Effector memory CD8-positive, alpha-beta T cell (primary cell): ENCODE data around the gene SYN1.

Experiments
- ATAC-seq: fragments of 150-1000 bp; cut with Tn5 transposase; replicated peaks from 2 replicates; pipeline ENCODE4 v1.10.0; 2021; ENCODE audit warnings: mild to moderate bottlenecking, moderate library complexity
- DNase-seq, 3 experiments: peaks; one replicate each; pipeline ENCODE4 v3.0.0; 2021
- H3K27ac Mint-ChIP-seq, 2 donors: one replicate each; pipeline ENCODE4 v1.8.0; 2022; ENCODE audit warnings: mild to moderate bottlenecking in 2 of 2, mixed read lengths in 2 of 2, moderate library complexity in 2 of 2
- H3K27me3 Mint-ChIP-seq, 2 donors: one replicate each; pipeline ENCODE4 v1.8.0; 2022; ENCODE audit warnings: mixed read lengths in 2 of 2
- H3K36me3 Mint-ChIP-seq: one replicate; pipeline ENCODE4 v1.8.0; 2022; ENCODE audit warnings: mild to moderate bottlenecking, moderate library complexity, mixed read lengths; ENCODE audit not compliant: insufficient read depth
- H3K4me1 Mint-ChIP-seq, 2 donors: one replicate each; pipeline ENCODE4 v1.8.0; 2022; ENCODE audit warnings: low read depth in 2 of 2, mixed read lengths in 2 of 2
- H3K4me3 Mint-ChIP-seq, 2 donors: one replicate each; pipeline ENCODE4 v1.8.0; 2022; ENCODE audit warnings: mild to moderate bottlenecking in 2 of 2, mixed read lengths in 2 of 2, moderate library complexity in 2 of 2
- H3K9me3 Mint-ChIP-seq, 2 donors: one replicate each; pipeline ENCODE4 v1.8.0; 2022; ENCODE audit warnings: mixed read lengths in 2 of 2

SYN1 gene

GRCh38 chrX:47583240-47583861 is 36.3 kb downstream of the SYN1 start:
- no peaks in the 10 kb centered on the region for H3K9me3 Mint-ChIP-seq
- DNase-seq (no peak), ATAC-seq (no peak)
- H3K4me1 Mint-ChIP-seq: peaks cover 23 to 29% of the 10 kb centered on the region in 2 donors
- H3K4me3 Mint-ChIP-seq: peak overlapping the region; percentile 58 to 70
- H3K36me3 Mint-ChIP-seq: peaks cover 11% of the 10 kb centered on the region
- H3K27ac Mint-ChIP-seq: peak overlapping the region; percentile 57 to 83
- H3K27me3 Mint-ChIP-seq: no peaks in the 10 kb centered on the region

DNA sequence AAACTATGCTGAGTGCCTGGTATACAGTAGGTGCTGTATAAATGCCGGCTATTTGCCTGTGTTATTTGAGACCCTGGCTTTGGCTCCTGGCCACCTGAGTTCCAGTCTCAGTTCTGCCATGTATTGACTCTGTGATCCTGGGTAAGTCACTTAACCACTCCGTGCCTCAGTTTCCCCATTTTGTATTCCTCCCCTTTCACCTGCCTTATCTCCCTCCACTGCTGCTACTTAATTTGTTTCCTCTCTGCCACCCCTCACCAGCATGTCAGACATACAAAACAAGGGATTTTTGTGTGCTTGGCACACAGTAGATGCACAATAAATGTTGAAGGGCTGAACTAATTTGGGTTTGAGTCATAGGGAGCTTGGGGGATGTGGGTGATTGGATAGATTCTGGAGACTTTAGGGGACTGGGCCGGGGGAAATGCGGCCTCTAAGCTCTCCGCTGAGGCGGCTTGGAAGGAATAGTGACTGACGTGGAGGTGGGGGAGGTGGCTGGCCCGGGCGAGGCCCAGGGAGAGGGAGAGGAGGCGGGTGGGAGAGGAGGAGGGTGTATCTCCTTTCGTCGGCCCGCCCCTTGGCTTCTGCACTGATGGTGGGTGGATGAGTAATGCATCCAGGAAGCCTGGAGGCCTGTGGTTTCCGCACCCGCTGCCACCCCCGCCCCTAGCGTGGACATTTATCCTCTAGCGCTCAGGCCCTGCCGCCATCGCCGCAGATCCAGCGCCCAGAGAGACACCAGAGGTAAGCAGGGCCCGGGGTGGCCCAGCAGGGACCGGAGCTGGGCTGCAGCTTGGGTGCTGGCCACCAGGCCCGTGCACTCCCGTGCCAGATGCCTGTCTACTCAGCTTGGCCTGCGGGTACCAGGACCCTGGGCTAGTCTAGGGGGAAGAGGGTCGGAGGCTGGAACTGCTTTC is 37.7 kb downstream of the SYN1 start, which contains the start of gene TIMP1:
TIMP1 (plus strand) TSS at position 706 of the 917 bp plus-strand sequence. CDS start 980 bp downstream, outside the sequence.
- Mint-ChIP-seq H3K9me3 (no peaks in the 10 kb centered on the region), H3K27me3 (no peaks in the 10 kb centered on the region), H3K36me3 (peaks cover 11% of the 10 kb centered on the region), H3K4me1 (peaks cover 23 to 29% of the 10 kb centered on the region in 2 donors), H3K4me3 (peak within 1 kb of the TSS; percentile 58 to 86), H3K27ac (peak within 1 kb of the TSS; percentile 83 to 93)
- DNase-seq (peak; percentile 60 to 70 (median 65)), ATAC-seq (peak; percentile 96)

- H3K4me1 Mint-ChIP-seq: peaks cover 20 to 29% of the 10 kb centered on the region in 2 donors
- ATAC-seq (no peak), DNase-seq (no peak)
- H3K9me3 Mint-ChIP-seq: no peaks in the 10 kb centered on the region
- no peaks in the 10 kb centered on the region for H3K27me3 Mint-ChIP-seq
- H3K4me3 Mint-ChIP-seq: no peak overlapping the region
- peaks cover 7% of the 10 kb centered on the region for H3K36me3 Mint-ChIP-seq
- H3K27ac Mint-ChIP-seq: no peak overlapping the region
Observed at GRCh38 chrX:47579537-47579936, 40.1 kb downstream of the SYN1 start.

DNA sequence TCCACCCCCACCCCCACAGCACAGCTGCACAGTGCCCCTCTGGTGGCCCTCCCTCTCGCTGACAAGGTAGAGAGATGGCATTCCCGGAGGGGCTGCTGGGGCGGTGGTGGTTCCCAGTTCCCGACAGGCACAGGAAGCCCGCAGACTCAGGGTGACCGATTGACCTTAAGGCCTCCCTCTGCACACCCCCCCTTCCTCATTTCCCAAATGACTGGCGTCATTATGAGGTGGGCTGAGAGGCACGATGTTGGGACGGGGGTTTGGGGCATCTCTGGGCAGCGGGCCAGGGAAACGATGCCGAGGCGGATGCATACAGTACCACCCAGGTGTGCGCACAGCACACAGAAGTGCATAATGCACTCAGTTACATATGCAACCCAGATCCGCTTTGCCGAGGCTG is 41.0 kb downstream of the SYN1 start:
- Mint-ChIP-seq H3K9me3 (no peaks in the 10 kb centered on the region), H3K27me3 (no peaks in the 10 kb centered on the region), H3K27ac (no peak overlapping the region), H3K36me3 (peaks cover 7% of the 10 kb centered on the region), H3K4me1 (peaks cover 17 to 26% of the 10 kb centered on the region in 2 donors), H3K4me3 (no peak overlapping the region)
- ATAC-seq: no peak
- DNase-seq: no peak

GRCh38 chrX:47577901-47578300 is 41.8 kb downstream of the SYN1 start:
- no peak overlapping the region for H3K27ac Mint-ChIP-seq
- H3K4me1 Mint-ChIP-seq: peaks cover 14 to 23% of the 10 kb centered on the region in 2 donors

DNA sequence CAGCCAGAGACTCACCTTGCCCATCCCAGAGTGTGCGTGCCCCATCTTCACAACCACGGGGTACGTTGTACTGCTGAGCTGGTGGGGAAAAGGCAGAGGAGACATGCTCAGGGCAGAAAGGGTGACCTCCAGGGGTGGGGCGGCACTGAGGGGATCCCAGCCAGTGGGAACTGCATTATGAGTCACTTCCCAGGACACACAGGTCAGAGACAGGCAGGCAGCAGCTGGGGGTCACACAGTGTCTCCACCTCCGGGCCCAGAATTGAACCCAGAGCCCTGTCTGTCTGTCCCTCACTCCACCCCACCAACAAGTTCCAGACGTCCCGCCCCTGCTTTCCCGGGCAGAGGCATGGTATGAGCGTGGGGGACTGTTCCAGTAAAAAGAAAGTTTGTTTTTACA is 42.2 kb downstream of the SYN1 start:
- DNase-seq: no peak

More at GRCh38 chrX:47577901-47578300, 41.8 kb downstream of the SYN1 start:
- H3K27me3 Mint-ChIP-seq: peaks cover 0 to 8% of the 10 kb centered on the region in 2 donors
- ATAC-seq: no peak
- no peak for DNase-seq
- no peaks in the 10 kb centered on the region for H3K9me3 Mint-ChIP-seq
- peaks cover 13% of the 10 kb centered on the region for H3K36me3 Mint-ChIP-seq
- no peak overlapping the region for H3K4me3 Mint-ChIP-seq

DNA sequence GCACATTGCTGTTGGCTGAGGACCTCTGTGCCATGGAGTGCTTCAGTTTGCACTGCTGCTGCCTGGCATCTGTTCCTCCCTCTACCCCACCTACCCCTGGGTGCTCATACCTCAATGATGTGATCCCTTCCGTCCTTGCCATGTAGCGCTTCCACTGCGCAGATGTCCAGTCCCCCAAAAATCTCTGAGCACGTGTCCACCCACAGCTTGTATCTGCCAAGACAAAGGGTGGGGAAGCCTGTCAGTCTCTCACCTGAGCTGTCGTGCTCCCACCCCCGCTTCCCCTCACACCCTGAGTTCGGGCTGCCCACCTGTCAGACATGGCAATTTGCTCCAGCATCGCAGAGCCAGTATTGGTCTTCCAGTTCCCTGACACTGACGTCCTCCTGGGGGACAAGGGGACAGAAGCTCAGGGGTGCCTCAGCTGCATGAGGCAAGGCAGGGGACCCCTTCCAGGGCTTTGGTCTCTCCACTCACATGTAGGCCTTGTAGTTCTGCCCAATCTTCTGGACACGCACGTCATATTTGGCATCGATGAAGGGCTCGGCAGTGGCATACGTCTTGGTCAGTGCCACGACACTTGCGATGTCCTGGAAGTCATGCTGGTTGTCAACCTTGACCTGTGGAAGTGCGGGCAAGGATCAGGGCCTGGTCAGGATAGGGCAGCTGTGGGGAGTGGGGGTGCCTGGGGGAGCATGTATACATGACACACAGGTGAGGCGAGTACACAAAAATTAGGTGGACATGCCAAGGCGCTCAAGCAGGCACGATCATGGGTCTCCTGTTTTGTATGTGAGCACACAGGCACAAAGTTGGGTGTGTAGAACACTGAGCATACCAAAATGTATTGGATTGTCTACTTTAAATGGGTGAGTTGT is 43.4 kb downstream of the SYN1 start:
- Mint-ChIP-seq H3K4me1 (peaks cover 8 to 14% of the 10 kb centered on the region in 2 donors), H3K4me3 (no peak overlapping the region), H3K9me3 (no peaks in the 10 kb centered on the region), H3K36me3 (peaks cover 19% of the 10 kb centered on the region), H3K27ac (no peak overlapping the region), H3K27me3 (peaks cover 0 to 17% of the 10 kb centered on the region in 2 donors)
- ATAC-seq: no peak
- DNase-seq: no peak

More for the DNA sequence above, 42.2 kb downstream of the SYN1 start:
- Mint-ChIP-seq H3K27ac (no peak overlapping the region), H3K4me3 (no peak overlapping the region), H3K9me3 (no peaks in the 10 kb centered on the region), H3K4me1 (peaks cover 13 to 18% of the 10 kb centered on the region in 2 donors), H3K27me3 (peaks cover 0 to 10% of the 10 kb centered on the region in 2 donors), H3K36me3 (peaks cover 16% of the 10 kb centered on the region)
- ATAC-seq: no peak

GRCh38 chrX:47574547-47575301 is 44.9 kb downstream of the SYN1 start:
- Mint-ChIP-seq H3K27ac (no peak overlapping the region), H3K27me3 (peaks cover 0 to 17% of the 10 kb centered on the region in 2 donors), H3K4me1 (peaks cover 16 to 18% of the 10 kb centered on the region in 2 donors), H3K4me3 (peak overlapping the region in 1 of 2 donors; percentile 29), H3K36me3 (peaks cover 30% of the 10 kb centered on the region), H3K9me3 (no peaks in the 10 kb centered on the region)
- DNase-seq (no peak), ATAC-seq (peak; percentile 56)

DNA sequence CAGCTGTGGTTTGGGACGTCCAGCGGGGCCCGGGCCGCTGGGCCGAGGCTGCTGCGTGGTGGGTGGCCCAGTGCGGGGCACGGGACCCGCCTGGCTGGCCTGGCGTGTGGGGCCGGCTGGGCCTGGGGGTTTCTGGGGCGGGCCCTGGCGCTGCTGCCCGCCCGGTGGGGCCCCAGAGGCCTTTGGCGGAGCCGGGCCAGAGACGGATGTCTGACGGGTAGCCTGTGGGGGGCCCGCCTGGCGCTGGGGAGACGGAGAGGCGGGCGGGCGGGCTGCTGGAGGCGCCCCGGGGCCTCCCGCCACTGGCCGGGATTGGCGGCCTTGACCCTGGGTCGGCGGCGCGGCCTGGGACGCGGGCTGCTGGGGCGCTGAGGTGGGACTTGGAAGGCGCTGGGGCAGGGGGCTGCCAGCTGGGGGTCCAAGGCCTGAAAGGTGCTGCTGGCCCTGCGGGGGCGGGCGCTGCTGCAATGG is 45.5 kb downstream of the SYN1 start:
- Mint-ChIP-seq H3K27ac (no peak overlapping the region), H3K36me3 (peaks cover 36% of the 10 kb centered on the region), H3K9me3 (no peaks in the 10 kb centered on the region), H3K4me3 (peak overlapping the region in 1 of 2 donors; percentile 61), H3K27me3 (peaks cover 0 to 17% of the 10 kb centered on the region in 2 donors), H3K4me1 (peaks cover 14 to 15% of the 10 kb centered on the region in 2 donors)
- ATAC-seq (peak; percentile 30), DNase-seq (no peak)

DNA sequence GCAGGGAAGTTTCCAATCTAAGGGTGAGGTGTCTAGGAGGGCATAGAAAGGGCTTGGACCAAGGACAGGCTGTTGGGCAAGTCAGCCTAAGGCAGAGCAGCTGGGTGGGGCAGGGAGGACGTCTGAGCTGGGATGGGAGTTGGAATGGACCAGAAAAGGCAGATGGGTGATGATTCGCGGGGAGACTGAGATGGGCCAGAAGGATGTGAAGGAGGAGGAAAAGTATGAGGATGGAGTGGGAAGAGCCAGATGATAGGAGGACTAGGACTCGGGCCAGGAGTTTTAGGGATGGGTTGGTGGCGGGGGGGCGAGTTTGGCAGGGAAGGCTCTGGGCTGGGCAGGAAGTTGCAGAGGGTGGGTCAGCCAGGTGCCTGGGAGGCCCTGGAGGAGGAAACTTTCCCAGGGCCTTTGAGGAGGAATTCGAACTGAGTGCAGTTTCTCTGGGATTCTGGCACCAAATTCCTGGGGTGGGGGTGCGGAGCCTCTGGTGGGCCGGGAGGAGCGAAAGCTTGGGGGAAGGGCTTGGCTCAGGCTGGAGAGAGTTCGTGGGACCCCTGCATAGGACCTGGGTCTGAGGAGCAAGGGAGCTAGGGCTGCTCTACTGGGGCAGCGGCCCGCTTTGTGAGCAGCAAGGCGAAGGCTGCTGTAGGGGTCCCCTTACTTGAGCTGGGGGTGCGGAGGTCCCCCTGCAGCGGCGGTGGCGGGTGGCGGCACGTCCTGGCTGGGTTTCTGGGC is 46.1 kb downstream of the SYN1 start:
- H3K27me3 Mint-ChIP-seq: peaks cover 0 to 17% of the 10 kb centered on the region in 2 donors
- no peak for ATAC-seq
- peak overlapping the region in 1 of 2 donors; percentile 84 for H3K27ac Mint-ChIP-seq
- H3K4me3 Mint-ChIP-seq: peak overlapping the region in 1 of 2 donors; percentile 61
- H3K4me1 Mint-ChIP-seq: peaks cover 15 to 18% of the 10 kb centered on the region in 2 donors
- H3K9me3 Mint-ChIP-seq: no peaks in the 10 kb centered on the region
- DNase-seq: no peak
- peaks cover 42% of the 10 kb centered on the region for H3K36me3 Mint-ChIP-seq

DNA sequence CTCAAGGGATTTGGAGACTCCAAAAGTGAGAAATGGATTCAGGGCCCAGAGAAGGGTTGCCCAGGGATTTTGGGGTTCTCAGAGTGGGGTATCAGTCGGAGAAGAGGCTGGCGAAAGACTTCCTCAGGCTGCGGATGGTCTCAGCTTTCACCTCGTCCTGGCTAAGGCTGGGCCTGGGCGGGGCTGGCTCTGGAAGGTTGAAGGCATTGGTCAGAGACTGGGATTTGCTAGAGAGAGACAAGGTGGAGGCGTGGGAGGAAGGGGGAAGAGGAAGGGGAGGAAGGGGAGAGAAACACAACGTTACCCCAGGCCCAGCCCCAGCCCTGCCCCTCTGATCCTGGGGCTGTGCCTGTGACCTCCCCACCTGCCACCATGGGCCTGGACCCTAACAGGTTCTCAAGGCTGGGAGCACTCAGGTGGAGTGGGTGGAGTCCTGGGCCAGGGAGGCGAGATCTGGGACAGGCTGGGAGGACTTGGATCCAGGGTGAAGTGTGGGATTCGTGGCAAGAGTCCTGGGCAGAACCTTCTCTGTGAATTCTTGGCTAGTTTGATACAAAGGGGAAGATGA is 46.8 kb downstream of the SYN1 start:
- DNase-seq (no peak), ATAC-seq (no peak)
- Mint-ChIP-seq H3K4me1 (peaks cover 15 to 18% of the 10 kb centered on the region in 2 donors), H3K9me3 (no peaks in the 10 kb centered on the region), H3K36me3 (peaks cover 48% of the 10 kb centered on the region), H3K27ac (peak overlapping the region in 1 of 2 donors; percentile 84), H3K27me3 (peaks cover 0 to 17% of the 10 kb centered on the region in 2 donors), H3K4me3 (peak overlapping the region in 1 of 2 donors; percentile 61)
